Measurements from ENCODE around the gene PLD5.

DNA sequence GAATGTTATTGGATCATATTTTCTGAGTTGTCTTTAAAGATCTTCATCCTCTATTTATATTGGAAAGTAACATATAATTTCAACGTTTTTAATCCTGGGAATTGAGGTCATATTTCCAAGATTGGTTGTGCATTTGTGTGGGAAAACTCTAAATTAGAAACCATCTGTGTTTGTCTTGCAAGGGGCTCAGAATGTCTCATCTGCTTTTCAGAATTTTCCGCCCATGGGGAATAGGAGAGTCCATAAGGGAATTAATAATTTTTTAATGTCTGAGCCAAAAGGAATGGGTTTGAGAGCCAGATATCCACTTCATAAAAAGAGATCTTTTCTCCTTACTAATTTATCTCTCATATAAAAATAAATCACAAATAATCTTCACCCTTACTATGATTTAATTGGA lies 440.8 kb downstream of the PLD5 start:
- TF ChIP-seq, protein P1, sequence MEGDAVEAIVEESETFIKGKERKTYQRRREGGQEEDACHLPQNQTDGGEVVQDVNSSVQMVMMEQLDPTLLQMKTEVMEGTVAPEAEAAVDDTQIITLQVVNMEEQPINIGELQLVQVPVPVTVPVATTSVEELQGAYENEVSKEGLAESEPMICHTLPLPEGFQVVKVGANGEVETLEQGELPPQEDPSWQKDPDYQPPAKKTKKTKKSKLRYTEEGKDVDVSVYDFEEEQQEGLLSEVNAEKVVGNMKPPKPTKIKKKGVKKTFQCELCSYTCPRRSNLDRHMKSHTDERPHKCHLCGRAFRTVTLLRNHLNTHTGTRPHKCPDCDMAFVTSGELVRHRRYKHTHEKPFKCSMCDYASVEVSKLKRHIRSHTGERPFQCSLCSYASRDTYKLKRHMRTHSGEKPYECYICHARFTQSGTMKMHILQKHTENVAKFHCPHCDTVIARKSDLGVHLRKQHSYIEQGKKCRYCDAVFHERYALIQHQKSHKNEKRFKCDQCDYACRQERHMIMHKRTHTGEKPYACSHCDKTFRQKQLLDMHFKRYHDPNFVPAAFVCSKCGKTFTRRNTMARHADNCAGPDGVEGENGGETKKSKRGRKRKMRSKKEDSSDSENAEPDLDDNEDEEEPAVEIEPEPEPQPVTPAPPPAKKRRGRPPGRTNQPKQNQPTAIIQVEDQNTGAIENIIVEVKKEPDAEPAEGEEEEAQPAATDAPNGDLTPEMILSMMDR (IDR thresholded peaks at IDR 0.05) = no peak
- no peak for TF ChIP-seq EP300 (IDR thresholded peaks at IDR 0.05)
- TF ChIP-seq POLR2A (IDR thresholded peaks at IDR 0.05) = no peak

Measured in ovary (tissue), 3 donors.